GM12873 (cell line): Measurements from ENCODE around the gene CRIM1.

ENCODE experiments used
- CTCF ChIP-seq: IDR thresholded peaks from 2 replicates; pipeline ENCODE4 v1.5.1; 2012; ENCODE audit warnings: low read depth, mild to moderate bottlenecking, moderate library complexity, low read length, control low read depth; ENCODE audit not compliant: insufficient read depth; ENCODE audit errors: missing control alignments

Gene CRIM1

GRCh38 chr2:36380624-36381481 is 25.3 kb downstream of the CRIM1 start:
- TF ChIP-seq CTCF = no peak

GRCh38 chr2:36381993-36382392 is 26.4 kb downstream of the CRIM1 start:
- TF ChIP-seq CTCF = no peak

- TF ChIP-seq CTCF = no peak
These were observed 26.9 kb downstream of the CRIM1 start for GRCh38 chr2:36382472-36382871.

GRCh38 chr2:36383726-36384125 is 28.1 kb downstream of the CRIM1 start:
- TF ChIP-seq CTCF = no peak

- no peak for TF ChIP-seq CTCF
These were observed 28.9 kb downstream of the CRIM1 start for GRCh38 chr2:36384454-36384853.

- TF ChIP-seq CTCF = no peak
These were observed 30.0 kb downstream of the CRIM1 start for GRCh38 chr2:36385603-36386002.

GRCh38 chr2:36387258-36387916 is 31.8 kb downstream of the CRIM1 start:
- no peak for TF ChIP-seq CTCF
